Liver (tissue), 3 donors: ENCODE results near the gene RCE1.

Source experiments
- NR2F2 ChIP-seq: IDR thresholded peaks from 2 replicates; pipeline ENCODE4 v1.6.1; 2016; ENCODE audit warnings: antibody characterized with exemption
- TF ChIP-seq, protein P1 (sequence below): fragments of 150-350 bp; IDR thresholded peaks from 2 replicates; pipeline ENCODE4 v1.5.1; 2017; ENCODE audit warnings: improper control_type of control experiment, low read depth, low read length; ENCODE audit not compliant: missing input control
- TF ChIP-seq, protein P2 (sequence below): IDR thresholded peaks from 2 replicates; pipeline ENCODE4 v1.6.1; 2016; ENCODE audit warnings: antibody characterized with exemption
- donor health status: healthy.
- donor health status: healthy.

DNA sequence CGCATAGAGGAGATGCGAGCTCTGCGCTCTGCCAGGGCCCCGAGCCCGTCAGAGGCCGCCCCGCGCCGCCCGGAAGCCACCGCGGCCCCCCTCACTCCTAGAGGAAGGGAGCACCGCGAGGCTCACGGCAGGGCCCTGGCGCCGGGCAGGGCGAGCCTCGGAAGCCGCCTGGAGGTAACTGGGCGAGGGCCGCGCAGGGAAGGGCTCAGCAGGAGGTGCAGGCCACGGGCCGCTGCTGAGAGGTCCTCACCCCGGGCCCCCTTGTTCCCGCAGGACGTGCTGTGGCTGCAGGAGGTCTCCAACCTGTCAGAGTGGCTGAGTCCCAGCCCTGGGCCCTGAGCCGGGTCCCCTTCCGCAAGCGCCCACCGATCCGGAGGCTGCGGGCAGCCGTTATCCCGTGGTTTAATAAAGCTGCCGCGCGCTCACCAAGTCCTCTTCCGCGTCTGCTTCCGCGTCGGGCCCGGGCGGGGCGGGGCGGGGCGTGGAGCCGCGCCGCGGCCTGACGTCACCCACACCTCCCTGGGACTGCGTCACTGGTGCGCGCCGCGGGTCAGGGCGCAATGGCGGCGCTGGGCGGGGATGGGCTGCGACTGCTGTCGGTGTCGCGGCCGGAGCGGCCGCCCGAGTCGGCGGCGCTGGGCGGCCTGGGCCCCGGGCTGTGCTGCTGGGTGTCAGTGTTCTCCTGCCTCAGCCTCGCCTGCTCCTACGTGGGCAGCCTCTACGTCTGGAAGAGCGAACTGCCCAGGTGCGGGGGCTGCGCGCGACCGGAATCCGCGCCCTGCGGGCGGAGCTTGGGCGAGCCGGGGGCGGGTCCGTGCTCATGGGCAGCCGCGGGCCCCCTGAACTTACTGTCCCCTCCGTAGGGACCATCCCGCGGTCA lies at the start of gene RCE1:
- TF ChIP-seq, protein P1, sequence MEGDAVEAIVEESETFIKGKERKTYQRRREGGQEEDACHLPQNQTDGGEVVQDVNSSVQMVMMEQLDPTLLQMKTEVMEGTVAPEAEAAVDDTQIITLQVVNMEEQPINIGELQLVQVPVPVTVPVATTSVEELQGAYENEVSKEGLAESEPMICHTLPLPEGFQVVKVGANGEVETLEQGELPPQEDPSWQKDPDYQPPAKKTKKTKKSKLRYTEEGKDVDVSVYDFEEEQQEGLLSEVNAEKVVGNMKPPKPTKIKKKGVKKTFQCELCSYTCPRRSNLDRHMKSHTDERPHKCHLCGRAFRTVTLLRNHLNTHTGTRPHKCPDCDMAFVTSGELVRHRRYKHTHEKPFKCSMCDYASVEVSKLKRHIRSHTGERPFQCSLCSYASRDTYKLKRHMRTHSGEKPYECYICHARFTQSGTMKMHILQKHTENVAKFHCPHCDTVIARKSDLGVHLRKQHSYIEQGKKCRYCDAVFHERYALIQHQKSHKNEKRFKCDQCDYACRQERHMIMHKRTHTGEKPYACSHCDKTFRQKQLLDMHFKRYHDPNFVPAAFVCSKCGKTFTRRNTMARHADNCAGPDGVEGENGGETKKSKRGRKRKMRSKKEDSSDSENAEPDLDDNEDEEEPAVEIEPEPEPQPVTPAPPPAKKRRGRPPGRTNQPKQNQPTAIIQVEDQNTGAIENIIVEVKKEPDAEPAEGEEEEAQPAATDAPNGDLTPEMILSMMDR, result no peak
- TF ChIP-seq, protein P2, sequence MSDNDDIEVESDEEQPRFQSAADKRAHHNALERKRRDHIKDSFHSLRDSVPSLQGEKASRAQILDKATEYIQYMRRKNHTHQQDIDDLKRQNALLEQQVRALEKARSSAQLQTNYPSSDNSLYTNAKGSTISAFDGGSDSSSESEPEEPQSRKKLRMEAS, result no peak
- no peak for TF ChIP-seq NR2F2
